ENCODE measurements around the gene RSL24D1. TPM values are rescaled to one million over a fixed set of nuclear protein-coding genes. Genes with fewer than 3 reads are reported as not detected.

The RSL24D1 gene
- polyA plus RNA-seq, 1 experiment = 119 TPM

DNA sequence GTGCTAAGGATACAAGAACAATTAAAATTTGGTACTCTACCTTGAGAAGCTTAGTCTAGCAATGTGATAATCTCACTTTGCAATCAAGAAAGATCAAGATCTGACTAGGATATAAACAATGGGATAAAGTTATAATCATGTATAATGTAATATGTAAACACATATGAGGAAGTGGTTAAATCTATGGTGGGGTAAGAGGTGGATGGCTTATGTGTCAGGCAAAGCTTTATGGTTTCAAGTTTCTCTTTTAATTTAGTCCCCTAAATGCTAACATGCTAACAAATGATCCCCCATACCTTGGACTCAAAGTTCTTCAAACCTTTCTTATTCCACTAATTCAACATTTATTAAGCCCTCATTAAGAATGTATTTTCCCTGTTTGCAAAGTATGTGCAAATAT is 2.5 kb downstream of the RSL24D1 start:
- no peak for DNase-seq (ENCODE audit: low read depth, low spot score)
- no peaks in the 10 kb centered on the region for H3K9me3 ChIP-seq (ENCODE audit: control insufficient read depth, insufficient read depth, low read length)
- no peak overlapping the region; the same call in none of the 2 replicates for H3K4me3 ChIP-seq (ENCODE audit: low read depth, low read length)
- ChIA-PET CTCF (no interaction called here), POLR2A (interaction anchor here (0.6 kb wide), 1 partner anchor 59 kb away, joined by 3 read pairs; no protein-coding TSS in a partner anchor)
- no peak overlapping the region for H3K27ac ChIP-seq (ENCODE audit: low read depth, low read length)
- H3K27me3 ChIP-seq (ENCODE audit: control insufficient read depth, insufficient read depth, low read length) = no peaks in the 10 kb centered on the region
- TF ChIP-seq, protein P1, sequence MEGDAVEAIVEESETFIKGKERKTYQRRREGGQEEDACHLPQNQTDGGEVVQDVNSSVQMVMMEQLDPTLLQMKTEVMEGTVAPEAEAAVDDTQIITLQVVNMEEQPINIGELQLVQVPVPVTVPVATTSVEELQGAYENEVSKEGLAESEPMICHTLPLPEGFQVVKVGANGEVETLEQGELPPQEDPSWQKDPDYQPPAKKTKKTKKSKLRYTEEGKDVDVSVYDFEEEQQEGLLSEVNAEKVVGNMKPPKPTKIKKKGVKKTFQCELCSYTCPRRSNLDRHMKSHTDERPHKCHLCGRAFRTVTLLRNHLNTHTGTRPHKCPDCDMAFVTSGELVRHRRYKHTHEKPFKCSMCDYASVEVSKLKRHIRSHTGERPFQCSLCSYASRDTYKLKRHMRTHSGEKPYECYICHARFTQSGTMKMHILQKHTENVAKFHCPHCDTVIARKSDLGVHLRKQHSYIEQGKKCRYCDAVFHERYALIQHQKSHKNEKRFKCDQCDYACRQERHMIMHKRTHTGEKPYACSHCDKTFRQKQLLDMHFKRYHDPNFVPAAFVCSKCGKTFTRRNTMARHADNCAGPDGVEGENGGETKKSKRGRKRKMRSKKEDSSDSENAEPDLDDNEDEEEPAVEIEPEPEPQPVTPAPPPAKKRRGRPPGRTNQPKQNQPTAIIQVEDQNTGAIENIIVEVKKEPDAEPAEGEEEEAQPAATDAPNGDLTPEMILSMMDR (IDR thresholded peaks at IDR 0.05; ENCODE audit: low read depth, low read length) = no peak

DNA sequence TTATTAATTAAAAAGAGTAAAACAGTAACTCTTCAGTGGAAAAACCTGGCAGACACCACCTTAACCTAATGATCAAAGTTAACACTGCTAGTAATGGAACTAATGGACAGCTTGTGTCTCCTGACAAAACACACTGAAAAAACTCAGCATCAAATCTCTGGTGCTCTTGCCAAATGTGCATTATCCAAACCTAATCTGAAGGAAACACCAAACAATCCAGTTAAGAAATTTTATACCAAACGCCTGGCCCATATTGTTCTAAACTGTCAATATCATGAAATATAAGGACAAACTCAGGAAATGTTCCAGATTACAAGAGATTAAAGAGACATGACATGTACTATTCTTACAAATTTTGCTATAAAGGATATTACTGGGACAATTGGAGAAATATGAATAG is 10.4 kb downstream of the RSL24D1 start:
- CTCF ChIA-PET = interaction anchor here (0.9 kb wide), 1 partner anchor 18 kb away, joined by 3 read pairs; no protein-coding TSS in a partner anchor
- POLR2A ChIA-PET = no interaction called here
- H3K27ac ChIP-seq (ENCODE audit: low read depth, low read length) = no peak overlapping the region
- DNase-seq (ENCODE audit: low read depth, low spot score) = no peak
- no peaks in the 10 kb centered on the region for H3K27me3 ChIP-seq (ENCODE audit: control insufficient read depth, insufficient read depth, low read length)
- no peak overlapping the region for H3K4me3 ChIP-seq (ENCODE audit: low read depth, low read length)
- H3K9me3 ChIP-seq (ENCODE audit: control insufficient read depth, insufficient read depth, low read length) = no peaks in the 10 kb centered on the region
- TF ChIP-seq, protein P1 (IDR thresholded peaks at IDR 0.05; ENCODE audit: low read depth, low read length) = no peak

DNA sequence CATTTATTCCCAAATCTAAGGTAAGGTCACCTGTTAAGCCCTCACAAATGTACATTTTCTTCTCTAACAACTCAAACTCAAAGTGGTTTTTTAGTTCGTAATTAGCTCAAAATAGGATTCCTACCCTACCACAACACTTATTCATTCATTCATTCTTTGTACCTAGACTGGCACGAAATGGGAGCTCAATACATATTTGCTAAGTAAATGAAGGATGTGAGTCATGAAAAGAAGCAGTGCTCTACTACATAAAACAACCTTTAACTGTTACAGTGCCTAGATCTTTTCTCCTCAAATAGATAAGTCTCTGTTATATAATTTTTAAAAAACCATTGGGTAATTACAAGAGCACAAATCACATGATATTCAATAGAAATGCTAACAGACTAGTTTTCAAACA is 13.1 kb downstream of the RSL24D1 start:
- Histone ChIP-seq H3K27ac (ENCODE audit: low read depth, low read length) (no peak overlapping the region), H3K9me3 (ENCODE audit: control insufficient read depth, insufficient read depth, low read length) (no peaks in the 10 kb centered on the region), H3K4me3 (ENCODE audit: low read depth, low read length) (no peak overlapping the region), H3K27me3 (ENCODE audit: control insufficient read depth, insufficient read depth, low read length) (no peaks in the 10 kb centered on the region)
- DNase-seq (ENCODE audit: low read depth, low spot score) = no peak
- CTCF ChIA-PET = interaction anchor here (1.2 to 1.8 kb wide), 2 partner anchors 15 to 17 kb away, joined by 3 to 11 read pairs; no protein-coding TSS in a partner anchor
- TF ChIP-seq, protein P1 (IDR thresholded peaks at IDR 0.05; ENCODE audit: low read depth, low read length) = no peak
- POLR2A ChIA-PET = interaction anchor here (0.6 kb wide), 1 partner anchor 13 kb away, joined by 3 read pairs; the partner anchor contains the start of gene RSL24D1

DNA sequence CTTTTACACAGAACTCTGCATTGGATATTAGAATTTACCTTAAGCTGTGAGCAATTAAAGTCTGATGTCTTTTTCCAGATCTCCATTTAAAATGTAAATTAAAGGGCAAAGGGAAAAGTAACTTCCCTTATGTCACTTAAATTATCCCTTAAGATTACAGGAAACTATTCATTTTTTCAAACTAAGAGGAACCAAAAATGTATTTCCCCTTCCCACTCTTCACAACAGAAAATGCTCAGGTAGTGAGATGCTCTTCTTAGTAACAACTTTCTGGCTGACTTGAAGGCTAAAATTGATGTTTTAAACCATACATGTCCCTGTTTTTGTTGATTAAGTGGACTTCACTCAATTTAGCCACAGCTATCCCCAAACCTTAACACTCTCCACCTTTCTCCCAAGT is 17.6 kb downstream of the RSL24D1 start:
- CTCF ChIA-PET = interaction anchor here (0.7 to 4.5 kb wide), 2 partner anchors 10 to 261 kb away, joined by 3 to 33 read pairs; no protein-coding TSS in a partner anchor
- POLR2A ChIA-PET = no interaction called here
- DNase-seq (ENCODE audit: low read depth, low spot score) = no peak
- no peaks in the 10 kb centered on the region for H3K27me3 ChIP-seq (ENCODE audit: control insufficient read depth, insufficient read depth, low read length)
- H3K27ac ChIP-seq (ENCODE audit: low read depth, low read length) = no peak overlapping the region
- no peak overlapping the region for H3K4me3 ChIP-seq (ENCODE audit: low read depth, low read length)
- TF ChIP-seq, protein P1 (IDR thresholded peaks at IDR 0.05; ENCODE audit: low read depth, low read length) = no peak
- no peaks in the 10 kb centered on the region for H3K9me3 ChIP-seq (ENCODE audit: control insufficient read depth, insufficient read depth, low read length)

DNA sequence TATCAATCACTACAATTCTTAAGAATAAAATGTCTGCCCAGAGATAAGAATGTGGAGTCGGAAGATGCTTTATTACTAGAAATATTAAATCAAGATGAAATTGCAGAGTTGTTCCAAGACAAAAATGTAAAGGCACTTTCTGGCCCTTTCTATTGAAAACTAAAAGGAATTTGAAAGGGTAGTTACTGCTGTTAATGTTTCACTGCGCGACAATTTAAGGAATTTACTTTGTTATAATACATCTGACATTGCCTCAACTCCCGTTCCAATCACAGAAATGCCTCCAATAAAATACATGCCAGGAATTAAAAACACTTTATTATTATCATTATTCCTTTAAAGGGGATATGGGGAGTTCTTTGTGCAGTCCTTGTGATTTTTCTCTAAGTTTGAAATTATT is 26.4 kb downstream of the RSL24D1 start:
- POLR2A ChIA-PET = no interaction called here
- DNase-seq (ENCODE audit: low read depth, low spot score) = no peak
- Histone ChIP-seq H3K27me3 (ENCODE audit: control insufficient read depth, insufficient read depth, low read length) (no peaks in the 10 kb centered on the region), H3K4me3 (ENCODE audit: low read depth, low read length) (no peak overlapping the region), H3K9me3 (ENCODE audit: control insufficient read depth, insufficient read depth, low read length) (no peaks in the 10 kb centered on the region), H3K27ac (ENCODE audit: low read depth, low read length) (no peak overlapping the region)
- CTCF ChIA-PET = interaction anchor here (2.6 kb wide), 1 partner anchor 8 kb away, joined by 33 read pairs; no protein-coding TSS in a partner anchor
- TF ChIP-seq, protein P1 (IDR thresholded peaks at IDR 0.05; ENCODE audit: low read depth, low read length) = no peak

Data from AG04450 (cell line).